Kidney tubule cell (primary cell): Measurements from ENCODE around the gene DCAF7.

Source experiments
- DNase-seq: peaks from one replicate; pipeline ENCODE4 v3.0.0-alpha.2; 2018; ENCODE audit warnings: low spot score

DCAF7 gene

DNA sequence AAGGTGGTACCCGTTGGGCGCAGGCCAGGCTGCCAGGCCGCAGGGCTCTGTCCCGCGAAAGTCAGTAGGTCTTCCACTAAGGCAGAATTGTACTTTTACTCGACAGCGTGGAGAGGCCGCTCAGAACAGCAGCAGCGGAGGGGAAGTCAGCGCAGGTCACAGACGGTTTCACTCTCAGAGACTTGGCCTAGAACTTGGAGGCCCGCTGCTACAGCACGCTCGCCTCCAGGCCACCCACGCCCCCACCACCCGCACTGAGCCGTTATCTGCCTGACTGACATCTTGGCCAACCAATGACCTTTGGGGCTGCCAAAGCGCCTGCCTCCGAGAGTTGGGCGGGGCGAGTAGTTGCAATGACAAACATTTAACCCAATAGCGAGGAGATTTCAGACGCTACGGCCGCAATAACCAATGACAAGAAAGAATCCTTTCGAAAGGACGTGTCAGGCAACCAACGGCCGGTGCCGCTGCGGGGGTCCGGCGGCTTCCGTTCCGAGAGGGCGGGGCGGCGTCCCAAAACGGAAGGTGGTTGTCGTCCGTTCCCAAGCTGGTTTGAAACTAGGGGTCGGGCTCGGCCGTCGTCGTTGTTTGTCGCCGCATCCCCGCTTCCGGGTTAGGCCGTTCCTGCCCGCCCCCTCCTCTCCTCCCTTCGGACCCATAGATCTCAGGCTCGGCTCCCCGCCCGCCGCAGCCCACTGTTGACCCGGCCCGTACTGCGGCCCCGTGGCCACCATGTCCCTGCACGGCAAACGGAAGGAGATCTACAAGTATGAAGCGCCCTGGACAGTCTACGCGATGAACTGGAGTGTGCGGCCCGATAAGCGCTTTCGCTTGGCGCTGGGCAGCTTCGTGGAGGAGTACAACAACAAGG lies at the start of gene DCAF7:
Gene DCAF7, plus strand, starts transcription at position 532 of the 871 bp plus-strand sequence. Its CDS starts 201 bp downstream, at position 733.
- DNase-seq, result peak; percentile 100

- DNase-seq, result no peak
Measured at GRCh38 chr17:63500543-63501390, 49.5 kb upstream of the DCAF7 start.

- no peak for DNase-seq
Measured at GRCh38 chr17:63503341-63503705, 47.0 kb upstream of the DCAF7 start.

DNA sequence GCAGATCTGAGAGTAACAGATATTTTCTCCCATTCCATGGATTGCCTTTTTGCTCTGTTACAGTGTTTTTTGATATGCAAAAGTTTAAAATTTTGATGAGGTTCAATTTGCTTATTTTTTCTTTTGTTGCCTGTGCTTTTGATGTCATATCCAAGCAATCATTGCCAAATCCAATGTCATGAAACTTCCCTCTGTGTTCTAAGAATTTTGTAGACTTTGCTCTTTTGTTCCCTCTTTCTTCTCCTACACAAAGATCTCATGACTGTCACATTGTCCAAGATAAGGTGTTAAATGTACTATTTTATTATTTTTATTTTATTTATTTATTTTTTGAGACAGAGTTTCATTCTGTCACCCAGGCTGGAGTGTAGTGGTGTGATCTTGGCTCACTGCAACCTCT lies 46.0 kb upstream of the DCAF7 start:
- DNase-seq, result no peak

- no peak for DNase-seq
Measured at GRCh38 chr17:63505341-63505740, 44.9 kb upstream of the DCAF7 start.

DNA sequence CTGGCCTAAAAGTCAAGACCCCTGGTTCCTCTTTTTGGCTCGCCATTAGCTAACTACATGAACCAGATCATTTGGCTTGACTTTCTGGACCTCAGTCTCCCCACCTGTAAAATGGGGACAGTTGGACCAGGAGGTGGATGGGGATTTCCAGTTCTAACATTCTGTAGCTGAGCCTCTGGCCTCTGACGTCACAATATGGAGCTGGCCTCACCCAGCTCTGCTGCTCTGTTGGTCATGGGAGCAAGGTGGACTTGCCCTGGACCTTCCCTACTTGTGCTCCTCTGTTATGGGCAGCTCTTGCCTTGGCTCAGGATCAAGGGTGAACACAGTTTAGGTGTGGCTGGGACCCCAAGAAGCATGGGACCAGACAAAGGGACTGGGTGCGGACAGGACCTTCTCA lies 43.6 kb upstream of the DCAF7 start:
- DNase-seq, result no peak

DNA sequence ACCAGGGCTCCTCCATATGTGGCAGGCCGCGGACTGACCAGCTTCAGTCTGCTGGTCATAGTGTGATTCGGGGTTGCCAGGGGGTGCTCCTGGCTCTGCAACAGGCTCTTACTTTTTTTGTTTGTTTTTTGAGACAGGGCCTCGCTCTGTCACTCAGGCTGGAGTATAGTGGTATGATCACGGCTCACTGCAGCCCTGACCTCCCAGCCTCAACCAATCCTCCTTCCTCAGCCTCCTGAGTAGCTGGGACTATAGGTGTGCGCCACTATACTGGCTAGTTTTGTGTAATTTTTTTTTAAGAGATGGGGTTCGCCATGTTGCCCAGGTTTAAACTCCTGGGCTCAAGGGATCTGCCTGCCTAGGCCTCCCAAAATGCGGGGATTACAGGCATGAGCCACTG lies 38.9 kb upstream of the DCAF7 start:
- no peak for DNase-seq

DNA sequence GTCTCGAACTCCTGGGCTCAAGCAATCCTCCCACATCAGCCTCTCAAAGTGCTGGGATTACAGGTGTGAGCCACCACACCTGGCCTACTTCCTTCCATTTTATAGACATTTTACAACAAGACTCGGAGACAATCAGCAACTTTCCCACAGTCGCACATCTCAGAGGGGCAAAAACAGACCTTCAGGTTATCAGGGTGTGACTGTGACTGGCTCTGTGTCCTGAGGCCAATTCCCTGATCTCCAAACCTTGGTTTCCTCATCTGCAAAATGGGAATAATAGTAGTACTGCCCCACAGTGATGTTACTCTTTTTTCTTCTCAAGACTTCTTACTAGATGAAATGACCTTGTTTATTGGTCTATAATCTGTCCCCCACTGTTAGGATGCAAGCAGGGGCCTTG lies 37.9 kb upstream of the DCAF7 start:
- no peak for DNase-seq

DNA sequence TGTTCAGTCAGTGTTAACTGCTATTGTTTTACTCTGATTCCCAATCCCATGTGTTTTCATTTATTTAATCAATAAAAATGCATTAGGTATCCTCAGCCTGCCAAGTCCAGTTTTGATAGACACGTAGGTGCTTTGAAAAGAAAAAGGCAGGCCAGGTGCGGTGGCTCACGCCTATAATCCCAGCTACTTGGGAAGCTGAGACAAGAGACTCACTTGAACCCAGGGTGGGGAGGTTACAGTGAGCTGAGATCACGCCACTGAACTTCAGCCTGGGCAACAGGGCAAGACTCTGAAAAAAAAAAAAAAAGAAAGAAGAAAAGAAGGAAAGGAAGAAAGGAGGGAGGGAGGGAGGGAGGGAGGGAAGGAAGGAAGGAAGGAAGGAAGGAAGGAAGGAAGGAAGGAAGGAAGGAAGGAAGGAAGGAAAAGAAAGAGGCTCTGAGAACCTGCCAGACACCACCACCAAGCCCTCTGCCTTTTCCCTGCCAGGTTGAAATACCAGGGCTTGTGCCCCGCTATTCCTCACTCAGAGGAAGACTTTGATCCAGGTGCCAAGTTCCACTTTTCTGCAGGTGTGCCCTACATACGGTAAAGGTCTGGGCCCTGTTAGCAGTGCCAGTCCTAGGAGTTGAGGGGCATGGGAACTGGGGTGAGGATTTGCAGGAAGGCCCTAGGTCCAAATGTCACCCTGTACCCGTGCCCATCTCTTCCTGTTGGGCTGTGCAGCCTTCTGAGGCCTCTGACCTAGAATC lies 37.2 kb upstream of the DCAF7 start:
- no peak for DNase-seq

- DNase-seq, result no peak
Measured at GRCh38 chr17:63514477-63514876, 35.8 kb upstream of the DCAF7 start.

- DNase-seq, result no peak
Measured at GRCh38 chr17:63514974-63515373, 35.3 kb upstream of the DCAF7 start.

- no peak for DNase-seq
Measured at GRCh38 chr17:63515426-63515825, 34.9 kb upstream of the DCAF7 start.

DNA sequence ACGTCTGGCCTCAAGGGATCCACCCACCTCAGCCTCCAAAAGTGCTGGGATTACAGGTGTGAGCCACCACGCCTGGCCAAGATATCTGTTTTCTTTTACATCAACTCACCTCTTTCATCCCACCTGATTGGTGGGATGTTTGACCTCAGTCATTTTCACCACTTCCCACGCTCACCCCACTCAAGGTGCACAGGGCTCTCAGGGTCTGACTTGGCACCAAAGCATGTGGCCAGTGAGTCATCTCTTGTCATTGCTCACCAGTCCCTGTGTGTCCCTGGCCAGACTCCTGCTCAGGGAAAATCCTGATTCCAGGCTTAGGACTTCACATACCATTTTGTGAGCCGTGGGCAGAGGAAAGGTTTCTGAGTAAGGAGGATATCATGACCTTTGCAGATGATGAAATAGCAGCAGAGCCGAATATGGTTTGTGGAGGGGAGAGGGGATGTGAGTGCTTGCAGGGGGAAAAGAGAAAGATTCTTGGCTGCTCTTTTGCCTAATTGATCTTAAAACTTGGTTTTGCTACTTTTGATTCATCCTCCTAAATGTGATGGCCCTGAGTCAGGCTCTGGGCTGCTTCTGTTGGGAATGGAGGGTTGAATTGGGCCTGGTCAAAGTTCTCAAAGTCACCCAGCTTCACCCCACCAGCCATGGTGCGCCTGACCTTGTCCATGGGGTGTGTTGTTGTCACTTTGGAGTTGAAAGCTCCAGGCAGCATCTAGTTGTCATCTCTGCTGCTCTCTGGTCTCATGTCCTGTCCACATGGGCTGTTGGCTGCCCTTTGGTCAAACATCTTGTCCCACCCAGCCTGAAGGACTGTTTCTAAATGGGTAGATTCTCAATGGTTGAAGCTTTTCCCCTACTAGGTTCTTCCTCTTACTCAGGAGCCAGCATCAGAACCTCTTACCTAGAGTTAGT lies 33.1 kb upstream of the DCAF7 start:
- peak; percentile 99 for DNase-seq

GRCh38 chr17:63517825-63518534 lies 32.3 kb upstream of the DCAF7 start:
- DNase-seq, result no peak

DNA sequence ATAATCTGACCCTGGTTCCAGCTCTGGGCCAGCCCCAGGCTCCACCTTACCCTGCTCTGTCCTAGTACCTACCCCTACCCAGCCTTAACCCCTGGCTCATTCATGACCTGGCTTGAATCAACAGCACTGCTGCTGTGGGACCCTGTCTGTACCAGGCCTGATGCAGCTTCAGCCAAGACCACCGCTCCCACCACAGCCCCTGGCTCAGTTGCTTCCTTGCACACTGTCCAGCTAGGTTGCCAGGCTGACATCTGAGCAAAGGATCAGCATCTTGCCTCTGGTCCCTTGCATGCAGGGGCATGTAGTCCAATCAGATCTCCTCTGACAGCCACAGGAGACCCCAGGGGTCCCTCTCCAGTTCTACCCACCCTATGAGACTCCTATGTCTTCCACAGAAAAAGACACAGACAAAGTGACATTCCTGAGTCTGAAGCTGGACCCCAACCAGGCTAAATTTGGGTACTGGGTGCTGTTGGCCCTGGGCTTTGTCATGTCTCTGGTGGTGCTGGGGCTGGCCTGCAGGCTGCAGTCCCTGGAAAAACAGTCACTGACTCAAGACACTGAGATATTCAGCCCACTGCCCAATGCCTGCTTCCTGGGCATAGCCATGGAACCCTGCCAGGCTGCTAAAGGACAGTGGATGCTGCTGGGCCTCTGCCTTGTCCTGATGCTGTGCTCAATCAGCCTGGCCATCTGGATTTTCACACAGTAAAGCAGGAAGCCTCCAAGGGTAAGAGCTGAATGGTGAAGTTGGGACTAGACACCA lies 31.0 kb upstream of the DCAF7 start:
- DNase-seq, result no peak

DNA sequence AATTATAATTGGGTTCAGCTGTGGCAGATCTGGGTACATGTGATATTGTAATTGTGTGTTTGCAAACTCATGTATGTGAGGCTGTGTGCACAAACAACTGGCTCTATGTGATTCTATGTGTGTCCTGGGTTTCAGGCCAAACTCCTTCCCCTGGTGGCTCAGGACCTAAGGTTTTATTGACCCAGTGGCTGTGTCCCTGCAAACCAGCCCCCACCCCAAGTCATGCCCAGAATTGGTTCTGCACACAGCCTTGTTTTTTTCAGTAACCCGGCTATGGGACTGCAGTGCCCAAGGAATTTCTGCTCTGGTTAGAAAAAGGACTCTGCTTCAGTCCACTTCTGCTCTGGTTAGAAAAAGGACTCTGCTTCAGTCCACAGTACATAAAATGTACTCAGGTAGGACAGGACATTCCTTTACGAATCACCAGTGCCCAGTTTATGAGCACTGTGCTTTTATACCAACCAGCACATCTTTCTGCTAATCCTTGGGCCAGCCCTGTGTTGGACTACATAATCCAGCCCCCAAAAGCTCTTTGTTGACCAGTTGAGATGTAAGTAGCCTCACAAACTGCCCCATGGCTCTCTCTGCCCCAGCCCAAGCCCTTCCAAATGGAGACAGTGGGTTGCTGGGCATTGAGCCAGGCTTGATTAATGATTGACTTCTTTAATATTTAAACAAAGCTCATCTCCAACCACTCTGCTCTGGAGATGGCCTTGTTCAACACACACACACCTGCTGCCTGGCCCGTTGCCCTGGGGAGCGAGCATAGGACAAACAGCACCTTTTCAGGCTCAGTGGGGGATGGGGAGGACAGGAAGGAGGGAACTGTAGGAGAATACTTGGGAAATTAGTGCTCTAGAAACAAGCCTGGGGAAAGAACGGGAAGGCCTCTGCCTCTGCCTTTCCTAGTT lies 30.1 kb upstream of the DCAF7 start:
- DNase-seq, result peak; percentile 90

DNA sequence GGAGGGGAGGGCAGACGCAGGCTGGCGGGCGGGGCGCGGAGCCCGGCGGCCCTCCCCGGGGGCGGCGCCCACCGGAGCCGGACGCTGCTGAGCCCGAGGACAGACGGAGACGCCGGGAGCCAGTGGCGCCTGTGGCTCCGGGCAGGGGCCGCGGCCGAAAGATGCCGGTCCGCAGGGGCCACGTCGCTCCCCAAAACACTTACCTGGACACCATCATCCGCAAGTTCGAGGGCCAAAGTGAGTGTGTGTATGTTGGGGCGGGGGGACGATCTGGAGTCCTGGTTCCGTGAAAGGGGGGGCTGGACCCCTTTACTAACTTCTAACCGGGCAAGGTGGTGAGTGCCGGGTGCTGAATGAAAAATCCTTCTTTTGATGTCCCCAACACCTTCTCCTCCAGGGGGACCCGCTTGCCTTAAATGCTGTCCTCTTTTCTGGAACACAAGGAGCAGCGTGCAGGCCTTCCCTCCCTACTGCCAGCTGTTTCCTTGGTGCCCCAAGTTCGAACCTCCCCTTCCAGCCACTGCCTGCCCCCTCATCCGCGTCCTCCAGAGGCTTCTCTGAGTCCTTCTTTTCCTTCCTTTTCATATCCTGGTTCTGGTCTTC lies 26.9 kb upstream of the DCAF7 start, which contains the start of gene KCNH6:
Gene KCNH6, plus strand, starts transcription at position 106 of the 603 bp plus-strand sequence. Its CDS starts 56 bp downstream, at position 162.
- no peak for DNase-seq

- DNase-seq, result no peak
Measured at GRCh38 chr17:63524051-63524450, 26.2 kb upstream of the DCAF7 start.
